SK-N-SH (cell line): Measurements from ENCODE around the gene LGALS8.

Experiments used
- ELF1 ChIP-seq: IDR thresholded peaks from 2 replicates; pipeline ENCODE4 v1.4.0; 2012
- RAD21 ChIP-seq: IDR thresholded peaks from 2 replicates; pipeline ENCODE4 v1.6.1; 2012; ENCODE audit warnings: mild to moderate bottlenecking, low read length
- TF ChIP-seq, protein P1 (sequence below): fragments of 200-600 bp; sonication (generic); IDR thresholded peaks from 2 replicates; pipeline ENCODE4 v1.6.1; 2017; ENCODE audit warnings: antibody characterized with exemption, mild to moderate bottlenecking, moderate library complexity

DNA sequence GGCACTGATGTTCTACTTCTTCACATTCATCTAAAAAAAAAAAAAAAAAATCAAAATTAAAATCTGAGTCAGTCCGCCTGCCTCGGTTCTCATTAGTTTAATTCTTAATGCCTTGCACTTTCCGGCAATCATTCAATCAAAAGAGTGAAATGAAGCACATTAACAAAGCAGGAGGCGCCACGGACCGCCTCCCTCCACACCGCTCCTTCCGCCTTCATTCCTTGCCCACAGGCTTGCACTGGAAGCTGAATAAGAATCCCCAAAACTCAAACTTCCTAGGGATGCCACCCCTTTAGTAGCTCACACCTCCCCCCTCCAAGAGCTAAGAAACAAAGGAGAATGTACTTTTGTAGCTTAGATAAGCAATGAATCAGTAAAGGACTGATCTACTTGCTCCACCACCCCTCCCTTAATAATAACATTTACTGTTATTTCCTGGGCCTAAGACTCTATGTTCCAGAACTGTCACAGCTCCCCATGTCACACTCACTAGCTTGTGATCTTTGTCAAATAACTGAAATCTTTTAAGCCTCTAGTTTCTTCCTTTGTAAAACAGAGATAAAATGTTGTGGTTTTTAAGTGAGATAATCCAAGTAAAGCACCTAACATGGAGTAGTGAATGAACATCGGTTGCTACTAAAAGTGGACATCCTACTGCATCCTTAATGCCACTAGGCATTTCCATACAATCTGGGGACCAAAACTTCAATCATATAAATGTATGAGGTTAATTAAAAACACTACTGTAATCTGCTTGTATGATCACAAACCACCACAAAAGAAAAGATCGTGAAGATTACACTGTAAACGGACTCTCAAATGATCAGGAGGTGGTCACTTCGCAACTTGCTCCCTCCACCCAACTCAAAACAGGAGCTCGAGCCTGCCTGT lies 27.4 kb downstream of the LGALS8 start:
- TF ChIP-seq, protein P1, sequence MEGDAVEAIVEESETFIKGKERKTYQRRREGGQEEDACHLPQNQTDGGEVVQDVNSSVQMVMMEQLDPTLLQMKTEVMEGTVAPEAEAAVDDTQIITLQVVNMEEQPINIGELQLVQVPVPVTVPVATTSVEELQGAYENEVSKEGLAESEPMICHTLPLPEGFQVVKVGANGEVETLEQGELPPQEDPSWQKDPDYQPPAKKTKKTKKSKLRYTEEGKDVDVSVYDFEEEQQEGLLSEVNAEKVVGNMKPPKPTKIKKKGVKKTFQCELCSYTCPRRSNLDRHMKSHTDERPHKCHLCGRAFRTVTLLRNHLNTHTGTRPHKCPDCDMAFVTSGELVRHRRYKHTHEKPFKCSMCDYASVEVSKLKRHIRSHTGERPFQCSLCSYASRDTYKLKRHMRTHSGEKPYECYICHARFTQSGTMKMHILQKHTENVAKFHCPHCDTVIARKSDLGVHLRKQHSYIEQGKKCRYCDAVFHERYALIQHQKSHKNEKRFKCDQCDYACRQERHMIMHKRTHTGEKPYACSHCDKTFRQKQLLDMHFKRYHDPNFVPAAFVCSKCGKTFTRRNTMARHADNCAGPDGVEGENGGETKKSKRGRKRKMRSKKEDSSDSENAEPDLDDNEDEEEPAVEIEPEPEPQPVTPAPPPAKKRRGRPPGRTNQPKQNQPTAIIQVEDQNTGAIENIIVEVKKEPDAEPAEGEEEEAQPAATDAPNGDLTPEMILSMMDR: no peak
- no peak for TF ChIP-seq RAD21
- TF ChIP-seq ELF1: no peak
